ENCODE measurements around the gene COP1. TPM values are rescaled to one million over a fixed set of nuclear protein-coding genes. Genes with fewer than 3 reads are reported as not detected.

COP1 gene
- total RNA-seq, 1 experiment from 2014 or later: 36.0 TPM

- TF ChIP-seq ZSCAN18 (CRISPR knock-in tag; IDR thresholded peaks at IDR 0.05): no peak
- TF ChIP-seq, protein P1, sequence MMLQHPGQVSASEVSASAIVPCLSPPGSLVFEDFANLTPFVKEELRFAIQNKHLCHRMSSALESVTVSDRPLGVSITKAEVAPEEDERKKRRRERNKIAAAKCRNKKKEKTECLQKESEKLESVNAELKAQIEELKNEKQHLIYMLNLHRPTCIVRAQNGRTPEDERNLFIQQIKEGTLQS (CRISPR knock-in tag; conservative IDR thresholded peaks at IDR 0.05): no peak
- no peak for TF ChIP-seq EMX1 (CRISPR knock-in tag; IDR thresholded peaks at IDR 0.05)
- no peak for TF ChIP-seq KAT7 (CRISPR knock-in tag; IDR thresholded peaks at IDR 0.05; ENCODE audit: borderline replicate concordance)
- TF ChIP-seq, protein P2, sequence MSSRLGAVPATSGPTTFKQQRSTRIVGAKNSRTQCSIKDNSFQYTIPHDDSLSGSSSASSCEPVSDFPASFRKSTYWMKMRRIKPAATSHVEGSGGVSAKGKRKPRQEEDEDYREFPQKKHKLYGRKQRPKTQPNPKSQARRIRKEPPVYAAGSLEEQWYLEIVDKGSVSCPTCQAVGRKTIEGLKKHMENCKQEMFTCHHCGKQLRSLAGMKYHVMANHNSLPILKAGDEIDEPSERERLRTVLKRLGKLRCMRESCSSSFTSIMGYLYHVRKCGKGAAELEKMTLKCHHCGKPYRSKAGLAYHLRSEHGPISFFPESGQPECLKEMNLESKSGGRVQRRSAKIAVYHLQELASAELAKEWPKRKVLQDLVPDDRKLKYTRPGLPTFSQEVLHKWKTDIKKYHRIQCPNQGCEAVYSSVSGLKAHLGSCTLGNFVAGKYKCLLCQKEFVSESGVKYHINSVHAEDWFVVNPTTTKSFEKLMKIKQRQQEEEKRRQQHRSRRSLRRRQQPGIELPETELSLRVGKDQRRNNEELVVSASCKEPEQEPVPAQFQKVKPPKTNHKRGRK (CRISPR knock-in tag; IDR thresholded peaks at IDR 0.05; ENCODE audit: borderline replicate concordance): no peak
- no peak for TF ChIP-seq ZNF232 (CRISPR knock-in tag; IDR thresholded peaks at IDR 0.05)
- no peak for TF ChIP-seq FOXP1 (CRISPR knock-in tag; IDR thresholded peaks at IDR 0.05; ENCODE audit: borderline replicate concordance)
- TF ChIP-seq IRF2 (CRISPR knock-in tag; IDR thresholded peaks at IDR 0.05; ENCODE audit: borderline replicate concordance, low read depth): no peak
- TF ChIP-seq, protein P3, sequence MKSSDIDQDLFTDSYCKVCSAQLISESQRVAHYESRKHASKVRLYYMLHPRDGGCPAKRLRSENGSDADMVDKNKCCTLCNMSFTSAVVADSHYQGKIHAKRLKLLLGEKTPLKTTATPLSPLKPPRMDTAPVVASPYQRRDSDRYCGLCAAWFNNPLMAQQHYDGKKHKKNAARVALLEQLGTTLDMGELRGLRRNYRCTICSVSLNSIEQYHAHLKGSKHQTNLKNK (CRISPR knock-in tag; IDR thresholded peaks at IDR 0.05): no peak
Observed at GRCh38 chr1:176058686-176059085, 148.4 kb downstream of the COP1 start (continued).

GRCh38 chr1:176056312-176056711, 150.8 kb downstream of the COP1 start:
- POLR2A ChIA-PET: no interaction called here
- ATAC-seq: no peak
- H3K36me3 Mint-ChIP-seq: no peaks in the 10 kb centered on the region

More at GRCh38 chr1:176056312-176056711, 150.8 kb downstream of the COP1 start:
- H3K4me1 Mint-ChIP-seq: peaks cover 5% of the 10 kb centered on the region
- TF ChIP-seq ERG (CRISPR knock-in tag; IDR thresholded peaks at IDR 0.05) (no peak), ZNF232 (CRISPR knock-in tag; IDR thresholded peaks at IDR 0.05) (no peak), FOXK1 (CRISPR knock-in tag; IDR thresholded peaks at IDR 0.05) (no peak), ZNF121 (CRISPR knock-in tag; IDR thresholded peaks at IDR 0.05) (no peak), HMGA2 (CRISPR knock-in tag; IDR thresholded peaks at IDR 0.05) (no peak), NR2C2 (CRISPR knock-in tag; IDR thresholded peaks at IDR 0.05) (no peak), TEAD4 (CRISPR knock-in tag; IDR thresholded peaks at IDR 0.05) (no peak), IRF2 (CRISPR knock-in tag; IDR thresholded peaks at IDR 0.05; ENCODE audit: borderline replicate concordance, low read depth) (no peak), GABPB1 (CRISPR knock-in tag; IDR thresholded peaks at IDR 0.05) (no peak)
- TF ChIP-seq, protein P4, sequence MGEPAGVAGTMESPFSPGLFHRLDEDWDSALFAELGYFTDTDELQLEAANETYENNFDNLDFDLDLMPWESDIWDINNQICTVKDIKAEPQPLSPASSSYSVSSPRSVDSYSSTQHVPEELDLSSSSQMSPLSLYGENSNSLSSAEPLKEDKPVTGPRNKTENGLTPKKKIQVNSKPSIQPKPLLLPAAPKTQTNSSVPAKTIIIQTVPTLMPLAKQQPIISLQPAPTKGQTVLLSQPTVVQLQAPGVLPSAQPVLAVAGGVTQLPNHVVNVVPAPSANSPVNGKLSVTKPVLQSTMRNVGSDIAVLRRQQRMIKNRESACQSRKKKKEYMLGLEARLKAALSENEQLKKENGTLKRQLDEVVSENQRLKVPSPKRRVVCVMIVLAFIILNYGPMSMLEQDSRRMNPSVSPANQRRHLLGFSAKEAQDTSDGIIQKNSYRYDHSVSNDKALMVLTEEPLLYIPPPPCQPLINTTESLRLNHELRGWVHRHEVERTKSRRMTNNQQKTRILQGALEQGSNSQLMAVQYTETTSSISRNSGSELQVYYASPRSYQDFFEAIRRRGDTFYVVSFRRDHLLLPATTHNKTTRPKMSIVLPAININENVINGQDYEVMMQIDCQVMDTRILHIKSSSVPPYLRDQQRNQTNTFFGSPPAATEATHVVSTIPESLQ (CRISPR knock-in tag; IDR thresholded peaks at IDR 0.05): no peak
- TF ChIP-seq, protein P1 (CRISPR knock-in tag; conservative IDR thresholded peaks at IDR 0.05): no peak
- TF ChIP-seq, protein P5, sequence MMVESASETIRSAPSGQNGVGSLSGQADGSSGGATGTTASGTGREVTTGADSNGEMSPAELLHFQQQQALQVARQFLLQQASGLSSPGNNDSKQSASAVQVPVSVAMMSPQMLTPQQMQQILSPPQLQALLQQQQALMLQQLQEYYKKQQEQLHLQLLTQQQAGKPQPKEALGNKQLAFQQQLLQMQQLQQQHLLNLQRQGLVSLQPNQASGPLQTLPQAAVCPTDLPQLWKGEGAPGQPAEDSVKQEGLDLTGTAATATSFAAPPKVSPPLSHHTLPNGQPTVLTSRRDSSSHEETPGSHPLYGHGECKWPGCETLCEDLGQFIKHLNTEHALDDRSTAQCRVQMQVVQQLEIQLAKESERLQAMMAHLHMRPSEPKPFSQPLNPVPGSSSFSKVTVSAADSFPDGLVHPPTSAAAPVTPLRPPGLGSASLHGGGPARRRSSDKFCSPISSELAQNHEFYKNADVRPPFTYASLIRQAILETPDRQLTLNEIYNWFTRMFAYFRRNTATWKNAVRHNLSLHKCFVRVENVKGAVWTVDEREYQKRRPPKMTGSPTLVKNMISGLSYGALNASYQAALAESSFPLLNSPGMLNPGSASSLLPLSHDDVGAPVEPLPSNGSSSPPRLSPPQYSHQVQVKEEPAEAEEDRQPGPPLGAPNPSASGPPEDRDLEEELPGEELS (CRISPR knock-in tag; IDR thresholded peaks at IDR 0.05): no peak
- TF ChIP-seq, protein P6, sequence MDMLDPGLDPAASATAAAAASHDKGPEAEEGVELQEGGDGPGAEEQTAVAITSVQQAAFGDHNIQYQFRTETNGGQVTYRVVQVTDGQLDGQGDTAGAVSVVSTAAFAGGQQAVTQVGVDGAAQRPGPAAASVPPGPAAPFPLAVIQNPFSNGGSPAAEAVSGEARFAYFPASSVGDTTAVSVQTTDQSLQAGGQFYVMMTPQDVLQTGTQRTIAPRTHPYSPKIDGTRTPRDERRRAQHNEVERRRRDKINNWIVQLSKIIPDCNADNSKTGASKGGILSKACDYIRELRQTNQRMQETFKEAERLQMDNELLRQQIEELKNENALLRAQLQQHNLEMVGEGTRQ (CRISPR knock-in tag; IDR thresholded peaks at IDR 0.05): no peak
- H3K27me3 Mint-ChIP-seq (ENCODE audit: low read depth): no peaks in the 10 kb centered on the region
- no peaks in the 10 kb centered on the region for H3K9me3 Mint-ChIP-seq
- H3K4me3 Mint-ChIP-seq: no peak overlapping the region
- H3K27ac Mint-ChIP-seq: no peak overlapping the region
- CTCF ChIA-PET: no interaction called here
- no peak for DNase-seq (ENCODE audit: low spot score)
